Measurements from ENCODE around the gene GFOD2.
A peak's percentile ranks its signal among the peaks of the same experiment; 100 is the strongest.

The GFOD2 gene

DNA sequence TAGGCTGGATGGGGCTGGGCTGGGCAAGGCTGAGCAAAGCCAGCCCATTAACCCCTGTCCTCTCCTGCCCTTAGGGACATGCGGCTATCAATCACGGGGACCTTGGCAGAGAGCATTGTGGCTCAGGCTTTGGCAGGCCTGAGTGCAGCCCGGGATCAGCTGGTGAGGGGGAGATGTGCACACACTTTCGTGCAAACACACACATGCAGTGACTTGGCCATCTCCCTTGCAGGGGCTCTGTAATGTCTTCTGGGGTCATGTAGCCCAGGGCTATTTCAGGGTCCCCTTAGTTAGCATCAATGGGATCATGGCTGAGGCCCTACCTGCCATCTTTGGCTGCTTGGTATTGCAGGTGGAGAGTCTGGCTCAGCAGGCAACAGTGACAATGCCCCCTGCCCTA is 67.3 kb downstream of the GFOD2 start:
- Histone ChIP-seq H3K4me3 (ENCODE audit: low read depth, low read length) (no peak overlapping the region), H3K4ac (ENCODE audit: low read depth, low read length) (no peak overlapping the region), H2BK5ac (ENCODE audit: low read depth, low read length, poor library complexity) (no peak overlapping the region), H3K23ac (ENCODE audit: low read length) (no peak overlapping the region), H4K91ac (ENCODE audit: low read depth, low read length) (no peak overlapping the region), H3K4me2 (ENCODE audit: low read length) (no peak overlapping the region), H3K4me1 (ENCODE audit: control insufficient read depth in 1 of 2, insufficient read depth in 2 of 2, low read length in 2 of 2) (peaks cover 7 to 10% of the 10 kb centered on the region in 2 experiments), H3K14ac (ENCODE audit: low read length) (no peak overlapping the region), H3K18ac (ENCODE audit: low read length) (no peak overlapping the region), H3K36me3 (ENCODE audit: control insufficient read depth in 1 of 2, insufficient read depth in 2 of 2, low read length in 2 of 2) (peaks cover 0 to 1% of the 10 kb centered on the region in 2 experiments), H3K9ac (ENCODE audit: low read length) (no peak overlapping the region), H3K79me1 (ENCODE audit: low read length) (no peaks in the 10 kb centered on the region), H3K9me3 (ENCODE audit: insufficient read depth, low read depth, low read length) (peaks cover 9% of the 10 kb centered on the region), H2AK5ac (ENCODE audit: low read length) (no peak overlapping the region), H3K79me2 (ENCODE audit: control insufficient read depth, insufficient read depth, low read length, poor library complexity) (no peaks in the 10 kb centered on the region), H4K8ac (ENCODE audit: low read depth, low read length) (no peak overlapping the region), H4K12ac (ENCODE audit: low read depth, low read length) (no peak overlapping the region), H2BK120ac (ENCODE audit: insufficient read depth, low read length, poor library complexity) (no peak overlapping the region), H3K27ac (ENCODE audit: low read depth, low read length) (no peak overlapping the region), H2BK12ac (ENCODE audit: low read length) (no peak overlapping the region), H2AFZ (ENCODE audit: insufficient read depth, low read length, poor library complexity) (no peak overlapping the region), H3K27me3 (ENCODE audit: insufficient read depth, low read length) (no peaks in the 10 kb centered on the region)
- WGBS (ENCODE audit: extremely low coverage, insufficient coverage, insufficient read length): no CpG with 5 or more reads among the region's 4 CpGs
- DNase-seq: no peak

DNA sequence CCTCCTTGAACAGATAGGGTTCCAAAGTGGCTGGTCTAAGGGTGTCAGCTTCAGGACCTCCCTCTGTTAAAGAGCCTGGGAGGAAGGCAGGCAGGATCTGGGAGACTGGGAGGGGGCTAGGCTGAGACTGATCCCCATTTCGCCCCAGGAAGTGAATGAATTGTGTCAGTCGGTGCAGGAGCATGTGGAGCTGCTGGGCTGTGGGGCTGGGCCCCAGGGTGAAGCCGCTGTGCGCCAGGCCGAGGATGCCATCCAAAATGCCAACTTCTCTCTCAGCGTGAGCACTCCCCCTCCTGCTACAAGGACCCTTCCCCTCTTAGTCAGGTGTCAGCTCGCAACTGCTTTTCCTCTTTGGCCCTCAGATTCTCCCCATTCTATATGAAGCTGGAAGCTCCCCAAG is 68.1 kb downstream of the GFOD2 start:
- H4K8ac ChIP-seq (ENCODE audit: low read depth, low read length): no peak overlapping the region
- peaks cover 7 to 10% of the 10 kb centered on the region in 2 experiments for H3K4me1 ChIP-seq (ENCODE audit: control insufficient read depth in 1 of 2, insufficient read depth in 2 of 2, low read length in 2 of 2)
- no peaks in the 10 kb centered on the region for H3K79me1 ChIP-seq (ENCODE audit: low read length)
- H3K79me2 ChIP-seq (ENCODE audit: control insufficient read depth, insufficient read depth, low read length, poor library complexity): no peaks in the 10 kb centered on the region
- H2AFZ ChIP-seq (ENCODE audit: insufficient read depth, low read length, poor library complexity): no peak overlapping the region
- DNase-seq: no peak
- H4K91ac ChIP-seq (ENCODE audit: low read depth, low read length): no peak overlapping the region
- no peak overlapping the region for H2BK12ac ChIP-seq (ENCODE audit: low read length)
- H3K14ac ChIP-seq (ENCODE audit: low read length): no peak overlapping the region
- no peak overlapping the region for H3K18ac ChIP-seq (ENCODE audit: low read length)
- no peak overlapping the region for H2AK5ac ChIP-seq (ENCODE audit: low read length)
- no peaks in the 10 kb centered on the region for H3K36me3 ChIP-seq (ENCODE audit: control insufficient read depth in 1 of 2, insufficient read depth in 2 of 2, low read length in 2 of 2)
- H3K27ac ChIP-seq (ENCODE audit: low read depth, low read length): no peak overlapping the region
- no peak overlapping the region for H4K12ac ChIP-seq (ENCODE audit: low read depth, low read length)
- H3K4me3 ChIP-seq (ENCODE audit: low read depth, low read length): no peak overlapping the region
- no peak overlapping the region for H3K4ac ChIP-seq (ENCODE audit: low read depth, low read length)
- H3K23ac ChIP-seq (ENCODE audit: low read length): no peak overlapping the region
- no CpG with 5 or more reads among the region's 7 CpGs for WGBS (ENCODE audit: extremely low coverage, insufficient coverage, insufficient read length)
- H2BK120ac ChIP-seq (ENCODE audit: insufficient read depth, low read length, poor library complexity): no peak overlapping the region
- H3K4me2 ChIP-seq (ENCODE audit: low read length): no peak overlapping the region
- no peak overlapping the region for H3K9ac ChIP-seq (ENCODE audit: low read length)
- no peaks in the 10 kb centered on the region for H3K27me3 ChIP-seq (ENCODE audit: insufficient read depth, low read length)
- peaks cover 9% of the 10 kb centered on the region for H3K9me3 ChIP-seq (ENCODE audit: insufficient read depth, low read depth, low read length)
- no peak overlapping the region for H2BK5ac ChIP-seq (ENCODE audit: low read depth, low read length, poor library complexity)

DNA sequence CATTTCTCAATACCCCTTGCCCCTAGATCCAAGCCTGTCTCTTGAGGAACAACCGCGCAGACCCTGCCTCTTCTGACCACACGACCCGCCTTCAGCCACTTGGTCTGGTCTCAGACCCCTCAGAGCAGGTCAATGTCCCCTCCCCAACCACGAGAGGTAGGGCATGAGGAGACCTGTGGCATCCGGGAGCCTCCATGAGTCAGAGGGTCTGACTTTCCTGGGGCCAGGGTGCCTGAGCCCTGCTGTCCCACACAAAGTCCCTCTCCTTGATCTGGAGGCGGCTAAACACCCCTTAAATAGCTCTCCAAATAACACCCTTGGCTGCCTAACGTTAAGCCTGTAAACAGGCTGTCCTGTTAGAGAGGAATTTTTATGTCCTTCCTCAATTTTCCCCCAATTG is 69.1 kb downstream of the GFOD2 start:
- WGBS (ENCODE audit: extremely low coverage, insufficient coverage, insufficient read length): no CpG with 5 or more reads among the region's 8 CpGs
- no peak overlapping the region for H3K18ac ChIP-seq (ENCODE audit: low read length)
- no peak overlapping the region for H3K4me3 ChIP-seq (ENCODE audit: low read depth, low read length)

DNA sequence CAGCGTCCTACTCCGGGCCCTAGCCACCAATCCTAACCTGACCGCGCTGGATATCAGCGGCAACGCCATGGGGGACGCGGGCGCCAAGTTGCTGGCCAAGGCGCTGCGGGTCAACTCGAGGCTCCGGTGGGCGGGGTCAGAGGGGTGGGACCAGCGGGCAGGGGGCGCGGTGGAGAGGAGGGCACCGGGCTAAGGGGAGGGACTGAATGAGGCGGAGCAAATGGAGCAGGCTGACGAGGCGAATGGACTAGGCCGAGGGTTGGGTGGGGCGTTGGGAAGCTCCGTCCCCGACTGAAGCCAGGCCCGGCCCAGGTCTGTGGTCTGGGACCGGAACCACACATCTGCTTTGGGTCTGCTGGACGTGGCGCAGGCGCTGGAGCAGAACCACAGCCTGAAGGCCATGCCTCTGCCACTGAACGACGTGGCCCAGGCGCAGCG is 69.6 kb downstream of the GFOD2 start:
- no peak overlapping the region for H3K18ac ChIP-seq (ENCODE audit: low read length)
- no peak overlapping the region for H3K9ac ChIP-seq (ENCODE audit: low read length)
- H2BK5ac ChIP-seq (ENCODE audit: low read depth, low read length, poor library complexity): no peak overlapping the region
- no peak overlapping the region for H2BK12ac ChIP-seq (ENCODE audit: low read length)
- H3K4me1 ChIP-seq (ENCODE audit: control insufficient read depth in 1 of 2, insufficient read depth in 2 of 2, low read length in 2 of 2): peaks cover 8 to 11% of the 10 kb centered on the region in 2 experiments
- no peak overlapping the region for H4K91ac ChIP-seq (ENCODE audit: low read depth, low read length)
- H3K23ac ChIP-seq (ENCODE audit: low read length): no peak overlapping the region
- whole genome bisulfite sequencing (ENCODE audit: extremely low coverage, insufficient coverage, insufficient read length): no CpG with 5 or more reads among the region's 34 CpGs
- H3K14ac ChIP-seq (ENCODE audit: low read length): no peak overlapping the region
- H2AK5ac ChIP-seq (ENCODE audit: low read length): no peak overlapping the region
- no peak overlapping the region for H3K4me2 ChIP-seq (ENCODE audit: low read length)
- no peak overlapping the region for H4K12ac ChIP-seq (ENCODE audit: low read depth, low read length)
- H2AFZ ChIP-seq (ENCODE audit: insufficient read depth, low read length, poor library complexity): no peak overlapping the region
- H3K36me3 ChIP-seq (ENCODE audit: control insufficient read depth in 1 of 2, insufficient read depth in 2 of 2, low read length in 2 of 2): no peaks in the 10 kb centered on the region
- no peak overlapping the region for H2BK120ac ChIP-seq (ENCODE audit: insufficient read depth, low read length, poor library complexity)
- peaks cover 9% of the 10 kb centered on the region for H3K9me3 ChIP-seq (ENCODE audit: insufficient read depth, low read depth, low read length)
- H3K79me1 ChIP-seq (ENCODE audit: low read length): no peaks in the 10 kb centered on the region
- no peak overlapping the region for H4K8ac ChIP-seq (ENCODE audit: low read depth, low read length)
- DNase-seq: peak; percentile 72 to 82
- no peaks in the 10 kb centered on the region for H3K27me3 ChIP-seq (ENCODE audit: insufficient read depth, low read length)
- H3K4me3 ChIP-seq (ENCODE audit: low read depth, low read length): no peak overlapping the region
- no peaks in the 10 kb centered on the region for H3K79me2 ChIP-seq (ENCODE audit: control insufficient read depth, insufficient read depth, low read length, poor library complexity)
- no peak overlapping the region for H3K27ac ChIP-seq (ENCODE audit: low read depth, low read length)
- no peak overlapping the region for H3K4ac ChIP-seq (ENCODE audit: low read depth, low read length)

More for the DNA sequence above, 69.1 kb downstream of the GFOD2 start:
- Histone ChIP-seq H4K91ac (ENCODE audit: low read depth, low read length) (no peak overlapping the region), H2AK5ac (ENCODE audit: low read length) (no peak overlapping the region), H3K4me2 (ENCODE audit: low read length) (no peak overlapping the region), H3K27ac (ENCODE audit: low read depth, low read length) (no peak overlapping the region), H2BK12ac (ENCODE audit: low read length) (no peak overlapping the region), H2BK5ac (ENCODE audit: low read depth, low read length, poor library complexity) (no peak overlapping the region), H3K4ac (ENCODE audit: low read depth, low read length) (no peak overlapping the region), H3K27me3 (ENCODE audit: insufficient read depth, low read length) (no peaks in the 10 kb centered on the region), H4K8ac (ENCODE audit: low read depth, low read length) (no peak overlapping the region), H2BK120ac (ENCODE audit: insufficient read depth, low read length, poor library complexity) (no peak overlapping the region), H3K23ac (ENCODE audit: low read length) (no peak overlapping the region), H3K36me3 (ENCODE audit: control insufficient read depth in 1 of 2, insufficient read depth in 2 of 2, low read length in 2 of 2) (no peaks in the 10 kb centered on the region), H3K4me1 (ENCODE audit: control insufficient read depth in 1 of 2, insufficient read depth in 2 of 2, low read length in 2 of 2) (peaks cover 7 to 10% of the 10 kb centered on the region in 2 experiments), H3K9me3 (ENCODE audit: insufficient read depth, low read depth, low read length) (peaks cover 9% of the 10 kb centered on the region), H3K9ac (ENCODE audit: low read length) (no peak overlapping the region), H4K12ac (ENCODE audit: low read depth, low read length) (no peak overlapping the region), H2AFZ (ENCODE audit: insufficient read depth, low read length, poor library complexity) (no peak overlapping the region), H3K79me2 (ENCODE audit: control insufficient read depth, insufficient read depth, low read length, poor library complexity) (no peaks in the 10 kb centered on the region), H3K14ac (ENCODE audit: low read length) (no peak overlapping the region), H3K79me1 (ENCODE audit: low read length) (no peaks in the 10 kb centered on the region)
- no peak for DNase-seq
